HG03469 (cell line): Measurements from ENCODE around the gene DCT.

ENCODE experiments used
- ATAC-seq: cut with Tn5 transposase; IDR thresholded peaks from one replicate; pipeline ENCODE4 v1.9.1; 2021; ENCODE audit warnings: mild to moderate bottlenecking, moderate library complexity, moderate number of reproducible peaks; ENCODE audit not compliant: unreplicated experiment

DCT gene

DNA sequence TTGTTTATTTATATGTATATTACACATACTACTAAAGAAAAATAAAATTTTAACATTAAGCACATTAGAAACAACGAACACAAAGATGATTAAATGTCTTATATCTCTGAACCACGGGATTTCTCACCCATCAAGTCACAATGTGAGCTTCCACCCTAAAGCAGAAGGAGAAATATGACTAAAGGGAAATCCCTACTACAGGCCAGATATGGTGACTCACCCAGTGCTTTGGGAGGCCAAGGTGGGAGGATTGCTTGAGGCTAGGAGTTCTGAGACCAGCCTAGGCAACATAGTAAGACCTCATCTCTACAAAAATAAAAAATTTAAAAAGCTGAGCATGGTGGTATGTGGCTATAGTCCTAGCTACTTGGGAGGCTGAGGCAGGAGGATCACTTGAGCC is 24.6 kb downstream of the DCT start:
- ATAC-seq = no peak

- ATAC-seq = no peak
Observed at GRCh38 chr13:94454334-94454733, 25.1 kb downstream of the DCT start.

GRCh38 chr13:94444826-94445225 is 34.7 kb downstream of the DCT start:
- no peak for ATAC-seq

DNA sequence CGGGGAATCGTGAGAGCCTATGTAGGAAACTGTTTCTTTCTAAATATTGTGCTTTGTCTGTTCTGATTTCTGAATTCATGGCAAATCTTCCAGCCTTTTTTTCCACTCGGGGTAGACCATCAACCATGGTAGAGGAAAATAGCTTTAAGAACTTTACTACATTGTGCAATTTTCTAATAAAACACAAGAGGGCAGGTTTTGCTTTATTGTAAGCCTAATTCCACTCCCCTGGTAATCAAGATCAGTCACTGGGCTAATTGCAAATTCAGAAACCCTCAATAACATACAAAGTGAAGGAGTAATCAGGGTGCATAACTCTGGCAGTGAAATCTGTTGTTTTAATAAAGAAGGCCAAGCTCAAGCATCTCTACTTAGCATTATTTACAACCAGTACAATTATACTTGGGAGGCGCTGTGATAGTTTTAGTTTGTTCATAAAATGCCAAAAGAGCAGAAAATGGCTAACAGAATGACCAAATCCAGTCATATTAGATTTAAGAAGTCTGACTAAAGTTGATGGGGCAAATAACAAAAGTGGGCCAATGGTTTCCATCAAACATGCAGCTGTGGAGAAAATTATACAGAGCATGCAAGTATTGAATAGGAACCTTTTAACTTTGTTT is 43.8 kb downstream of the DCT start:
- peak; percentile 62 for ATAC-seq

DNA sequence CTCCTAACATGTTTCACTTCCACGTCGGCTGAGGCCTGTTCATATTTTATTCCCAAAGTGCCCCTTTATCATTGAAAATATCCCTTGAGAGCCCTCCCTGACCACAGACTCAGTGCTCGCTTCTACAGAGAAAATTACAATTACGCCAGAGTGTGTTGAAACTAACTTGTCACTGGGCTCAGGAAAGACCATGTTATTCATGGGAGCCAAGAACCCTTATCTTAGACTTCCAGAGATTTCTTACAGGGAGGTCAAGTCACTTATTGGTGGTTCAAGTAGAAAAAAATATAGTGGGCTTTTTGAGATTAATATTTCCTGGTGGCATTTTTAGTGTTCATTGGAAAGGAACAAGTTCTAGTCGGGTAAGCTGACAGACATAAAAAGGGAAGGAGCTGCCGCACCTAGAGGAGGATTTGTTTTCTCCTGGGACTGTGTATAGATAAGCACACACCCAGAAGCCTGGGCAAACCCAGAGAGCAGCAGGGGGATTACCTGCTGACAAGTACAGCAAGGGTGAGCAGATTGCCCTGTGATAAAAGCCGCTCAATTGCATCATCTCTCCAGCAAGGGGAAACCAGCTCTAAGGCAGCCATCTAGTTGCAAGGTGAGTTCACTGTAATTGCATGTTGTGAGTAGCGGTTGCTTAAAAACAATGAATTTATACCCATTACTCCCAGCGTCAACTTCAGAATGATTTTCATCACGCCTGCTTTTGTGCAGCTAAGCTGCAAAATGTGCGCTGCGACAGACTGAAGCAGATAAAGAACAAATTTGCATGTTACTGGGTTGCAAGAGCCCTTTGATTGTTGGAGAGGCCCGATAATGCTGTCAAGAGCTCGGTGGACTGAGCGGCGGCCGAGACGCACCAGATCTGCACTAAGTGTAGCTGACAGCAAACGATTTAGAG is 46.2 kb downstream of the DCT start:
- peak; percentile 56 for ATAC-seq

- no peak for ATAC-seq
Observed at GRCh38 chr13:94431987-94432386, 47.5 kb downstream of the DCT start.

GRCh38 chr13:94431574-94431973 is 47.9 kb downstream of the DCT start:
- ATAC-seq = no peak

GRCh38 chr13:94427313-94427953 is 52.0 kb downstream of the DCT start:
- no peak for ATAC-seq

DNA sequence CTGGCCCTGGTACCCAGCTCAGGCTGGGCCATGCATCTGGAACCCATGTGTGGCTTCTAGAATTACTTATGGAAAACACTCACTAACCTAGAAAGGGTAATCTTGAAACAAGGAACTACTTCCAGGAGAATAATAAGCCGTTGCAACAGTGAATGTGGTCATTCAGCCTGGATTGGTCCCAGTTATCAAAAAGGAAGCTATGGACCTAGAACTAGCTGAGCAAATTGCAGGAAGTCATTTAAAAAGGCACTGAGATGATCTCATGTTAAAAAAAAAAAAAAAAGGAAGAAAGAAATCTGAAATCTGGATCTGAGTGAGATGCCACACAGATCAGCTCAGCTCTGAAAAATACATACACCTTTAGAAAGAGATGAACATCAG is 59.6 kb downstream of the DCT start:
- ATAC-seq = no peak

GRCh38 chr13:94419304-94419924 is 60.1 kb downstream of the DCT start:
- peak; percentile 67 for ATAC-seq

DNA sequence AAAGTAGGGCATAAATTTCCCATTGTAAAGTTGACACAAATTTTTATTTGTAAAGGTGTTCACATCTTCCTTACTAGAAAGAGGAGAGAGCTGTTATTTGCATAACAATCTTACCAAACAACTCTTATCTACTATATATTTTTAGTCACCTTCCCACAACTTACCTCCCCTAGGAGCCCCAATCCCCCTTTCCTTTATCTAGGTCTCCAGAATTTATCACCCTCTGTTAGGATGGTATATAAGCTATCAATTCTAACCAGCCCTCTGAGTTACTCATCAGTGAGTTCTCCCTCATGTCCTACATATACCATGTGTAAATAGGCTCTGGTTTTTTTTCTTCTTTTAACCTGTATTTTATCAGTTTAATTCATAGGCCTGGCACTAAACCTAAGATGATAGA is 62.2 kb downstream of the DCT start:
- no peak for ATAC-seq

DNA sequence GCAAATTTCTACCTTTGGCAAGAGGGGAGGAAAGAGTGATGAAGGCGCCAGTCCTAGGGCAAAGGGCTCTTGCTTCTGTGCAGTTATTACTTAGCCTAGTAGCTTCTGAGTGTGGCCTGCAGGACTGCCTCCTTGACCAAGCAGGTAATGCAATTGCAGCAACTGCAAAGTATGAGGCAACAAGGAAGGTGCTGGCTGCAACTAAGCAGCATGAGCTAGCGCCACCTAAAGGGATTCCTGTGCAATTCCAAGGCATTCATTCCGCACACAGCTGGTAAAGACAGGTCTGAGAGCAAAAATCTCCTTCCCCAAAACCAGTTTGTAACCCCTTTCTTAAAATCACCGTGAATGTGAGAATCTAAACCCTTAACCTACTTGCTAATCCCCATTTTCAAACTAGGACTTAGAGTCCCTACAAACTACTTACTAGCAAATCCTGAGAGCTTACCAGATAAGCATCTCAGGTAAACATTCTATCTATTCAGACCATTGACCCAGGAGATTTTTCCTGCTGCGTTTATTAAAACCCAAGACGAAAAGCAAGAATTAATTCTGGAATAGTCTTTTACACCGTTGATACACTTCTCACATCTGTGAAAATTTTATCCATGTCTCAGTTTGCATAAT is 62.9 kb downstream of the DCT start:
- ATAC-seq = no peak

DNA sequence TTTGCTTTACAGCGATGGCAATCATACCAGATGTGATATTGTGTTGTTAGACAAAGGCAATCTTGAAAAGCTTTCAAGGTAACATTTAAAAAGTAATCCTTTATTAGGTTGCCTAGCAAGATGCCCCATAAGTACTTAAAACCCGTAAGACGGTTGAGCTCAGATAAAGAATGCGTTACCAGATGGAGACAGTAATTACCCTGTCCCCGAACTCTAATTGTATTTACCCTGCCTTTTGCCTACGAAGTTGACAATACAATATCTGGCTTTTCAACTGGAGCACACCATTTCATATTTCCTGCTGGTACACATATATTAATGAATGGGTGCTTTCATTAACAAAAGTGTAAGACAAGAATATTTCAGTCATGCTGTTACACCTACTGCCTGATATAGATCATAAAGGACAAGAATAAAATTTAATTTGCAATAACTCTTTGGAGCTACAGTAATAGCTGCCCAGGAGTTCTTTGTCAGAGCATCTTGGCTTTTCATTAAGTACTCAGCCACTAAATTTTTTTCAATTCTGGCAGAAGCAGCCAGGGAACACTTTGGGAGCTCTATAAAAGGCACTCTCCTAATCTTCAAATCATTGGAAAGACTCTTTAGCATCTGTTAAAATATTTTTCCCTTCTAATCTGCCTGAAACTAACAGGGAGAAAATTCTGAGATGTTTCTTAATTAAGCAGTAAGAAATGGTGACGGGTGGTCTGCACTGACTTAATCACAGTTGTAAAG is 63.8 kb downstream of the DCT start:
- no peak for ATAC-seq

DNA sequence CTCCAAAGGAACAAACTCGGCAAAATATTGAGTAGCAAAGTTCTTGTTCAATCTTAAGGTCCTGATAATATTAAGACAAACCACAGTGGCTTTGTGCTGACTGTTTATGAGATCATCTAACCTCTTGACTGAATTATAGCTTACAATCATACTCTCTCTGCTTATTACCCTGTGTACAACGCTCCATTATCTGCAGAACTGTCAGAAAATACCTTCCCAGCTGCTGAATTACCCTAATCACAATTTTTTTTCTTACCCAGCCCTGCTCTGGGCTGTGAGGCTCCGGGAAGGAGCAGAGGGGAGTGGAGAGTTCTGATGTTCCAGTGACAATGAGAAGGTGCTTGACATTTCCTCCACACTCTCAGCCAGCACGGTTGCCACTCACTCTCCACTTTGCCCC is 64.8 kb downstream of the DCT start:
- no peak for ATAC-seq

DNA sequence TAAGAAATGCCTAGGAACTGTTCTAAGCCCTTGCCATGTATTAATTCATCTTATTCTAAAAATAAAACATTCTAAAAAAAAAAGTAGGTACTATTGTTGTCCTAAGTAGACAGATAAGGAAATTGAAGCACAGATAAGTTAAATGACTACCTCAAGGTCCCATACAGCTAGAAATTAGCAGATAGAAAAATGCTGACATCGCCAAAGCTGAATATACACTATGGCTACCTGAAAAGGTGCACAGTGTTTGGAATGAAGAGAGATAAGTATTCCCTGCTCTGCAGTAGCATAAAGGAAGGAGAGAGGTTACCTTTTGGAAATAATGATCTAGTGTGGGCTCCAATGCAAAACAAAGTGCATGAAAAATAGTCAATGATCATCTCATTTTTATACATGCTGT is 65.3 kb downstream of the DCT start:
- ATAC-seq = no peak

DNA sequence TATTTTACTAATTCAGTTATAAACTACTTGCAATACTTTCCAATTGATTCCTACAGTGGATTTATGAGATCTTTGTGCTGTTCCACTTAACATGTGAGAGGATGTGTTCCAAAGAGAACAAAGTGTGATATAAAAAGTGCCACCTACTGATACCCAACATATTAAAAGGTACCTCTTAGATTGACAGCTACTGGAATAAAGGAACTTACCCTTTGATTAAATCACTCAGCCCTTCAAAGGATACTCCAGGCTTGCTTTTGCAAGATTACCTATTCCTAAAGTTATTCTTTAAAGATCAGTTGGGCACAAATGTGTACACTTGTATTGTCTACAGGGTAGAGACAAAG is 65.9 kb downstream of the DCT start:
- no peak for ATAC-seq

GRCh38 chr13:94412870-94413597 is 66.4 kb downstream of the DCT start:
- no peak for ATAC-seq

DNA sequence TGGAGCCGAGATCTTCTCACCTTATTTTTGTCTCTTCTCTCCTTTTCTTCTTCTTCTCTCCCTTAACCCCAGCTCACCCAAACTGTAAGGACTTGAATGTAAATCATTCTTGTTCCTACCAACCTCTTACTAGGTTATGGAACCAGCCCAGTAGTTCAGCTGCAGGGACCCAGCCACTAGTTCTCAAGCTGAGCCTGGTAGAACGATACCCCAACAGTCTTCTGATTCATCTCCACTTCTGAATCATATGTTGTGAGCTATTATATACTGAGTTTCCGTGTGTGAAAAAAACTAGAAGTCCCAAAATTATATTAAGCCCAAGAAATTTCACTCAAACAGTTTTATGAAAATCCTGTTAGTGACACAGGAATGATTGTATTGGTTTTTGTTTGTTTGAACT is 67.7 kb downstream of the DCT start:
- ATAC-seq = no peak

DNA sequence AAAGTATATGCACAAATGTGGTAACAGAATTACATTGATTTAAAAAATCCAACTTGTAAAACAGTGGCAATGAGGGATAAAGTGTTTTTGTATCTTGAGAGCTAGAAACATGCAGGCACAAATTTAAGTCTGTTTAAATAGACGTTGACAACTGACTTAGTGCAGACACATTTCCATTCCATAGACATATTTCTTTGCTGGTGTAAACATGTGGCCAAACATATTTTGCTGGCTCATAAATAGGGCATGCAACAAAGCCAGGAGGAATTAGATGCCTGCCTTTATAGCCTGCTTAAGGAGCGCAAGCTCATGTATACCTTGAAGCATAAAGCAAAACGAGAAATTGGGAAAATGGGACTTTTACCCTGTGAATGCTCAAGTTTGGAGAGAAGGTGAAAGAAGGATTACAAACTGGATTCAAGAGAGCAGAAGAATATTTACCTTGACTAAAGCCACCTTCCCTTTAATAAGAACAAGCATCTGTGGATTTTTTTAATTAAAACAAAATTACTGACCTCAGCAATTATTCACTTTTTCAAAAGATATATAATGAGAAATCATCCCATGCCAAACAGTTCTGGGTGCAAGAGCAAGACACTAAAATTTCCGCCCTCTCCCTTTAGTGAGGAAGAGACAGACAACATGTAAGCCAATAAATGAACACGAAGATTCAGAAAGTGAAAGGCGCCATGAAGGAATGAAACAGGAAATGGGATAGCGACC is 71.0 kb downstream of the DCT start:
- ATAC-seq = no peak
